H1 (cell line): Measurements from ENCODE around the gene HMCN1. TPM values are rescaled to one million over a fixed set of nuclear protein-coding genes. Genes with fewer than 3 reads are reported as not detected.

Experiments
- CTCF ChIA-PET: fragments of 300-600 bp; sonication (Branson Sonifier 250); formaldehyde crosslinking; loops from one replicate; lab custom pipeline; 2021; ENCODE audit not compliant: partially characterized antibody; lab: Charles Lee
- POLR2A ChIA-PET: fragments of 300-600 bp; sonication (Branson Sonifier 250); formaldehyde crosslinking; loops from one replicate; lab custom pipeline; 2021; ENCODE audit warnings: inconsistent platforms; ENCODE audit not compliant: partially characterized antibody; lab: Charles Lee
- DNase-seq, 2 experiments: peaks; one replicate each; pipeline versions ENCODE4 v3.0.0 to v3.0.0-alpha.2; 2010 to 2022; ENCODE audit warnings: low spot score in 2 of 2, low read depth in 1 of 2, mixed read lengths in 1 of 2
- FAIRE-seq: peaks from 2 replicates; lab custom pipeline; 2011; peaks lifted over from hg19 to GRCh38; lab: Jason Lieb, UNC
- H2AFZ ChIP-seq: 2 replicates; pipeline ENCODE4 v1.8.1; 2012; ENCODE audit warnings: low read length, inconsistent platforms
- H2AK5ac ChIP-seq: 2 replicates; pipeline ENCODE4 v1.6.1; 2013; ENCODE audit warnings: low read depth, low read length
- H2BK120ac ChIP-seq: replicated peaks from 2 replicates; pipeline ENCODE3; 2013; ENCODE audit warnings: low read depth, low read length, inconsistent platforms
- H2BK12ac ChIP-seq: 2 replicates; pipeline ENCODE4 v1.6.1; 2013; ENCODE audit warnings: low read depth, low read length
- H2BK15ac ChIP-seq: 2 replicates; pipeline ENCODE4 v1.6.1; 2013; ENCODE audit warnings: low read length
- H2BK20ac ChIP-seq: 2 replicates; pipeline ENCODE4 v1.6.1; 2013; ENCODE audit warnings: low read length
- H2BK5ac ChIP-seq: 2 replicates; pipeline ENCODE4 v1.6.1; 2013; ENCODE audit warnings: low read depth, low read length
- H3K14ac ChIP-seq: 2 replicates; pipeline ENCODE4 v1.6.1; 2013; ENCODE audit warnings: inconsistent platforms; ENCODE audit not compliant: insufficient read length
- H3K18ac ChIP-seq: 2 replicates; pipeline ENCODE4 v1.6.1; 2013; ENCODE audit warnings: low read length; ENCODE audit errors: extremely low read depth
- H3K23ac ChIP-seq: 2 replicates; pipeline ENCODE4 v1.6.1; 2013; ENCODE audit warnings: inconsistent platforms; ENCODE audit not compliant: insufficient read length
- H3K23me2 ChIP-seq: 2 replicates; pipeline ENCODE4 v1.6.1; 2013; ENCODE audit warnings: low read depth, low read length
- H3K27ac ChIP-seq: 2 replicates; pipeline ENCODE4 v1.6.1; 2011; ENCODE audit warnings: low read depth, low read length, inconsistent platforms
- H3K27me3 ChIP-seq, 4 experiments: replicated peaks in 1 of 4; 1 replicate in 1 of 4; 2 replicates in 3 of 4; pipeline versions ENCODE4 v1.6.1 to v1.8.1; 2011 to 2013; ENCODE audit warnings: low read length in 3 of 4, mild to moderate bottlenecking in 3 of 4, inconsistent platforms in 2 of 4, mixed read lengths in 2 of 4, moderate library complexity in 1 of 4; ENCODE audit not compliant: control insufficient read depth in 3 of 4, insufficient read depth in 3 of 4; ENCODE audit errors: extremely low read depth in 1 of 4
- H3K36me3 ChIP-seq, 4 experiments: 2 replicates each; pipeline versions ENCODE4 v1.6.1 to v1.8.1; 2011 to 2013; ENCODE audit warnings: mild to moderate bottlenecking in 4 of 4, low read length in 3 of 4, moderate library complexity in 2 of 4, control low read depth in 1 of 4, inconsistent platforms in 1 of 4; ENCODE audit not compliant: insufficient read depth in 4 of 4, control insufficient read depth in 2 of 4
- H3K4ac ChIP-seq: replicated peaks from 2 replicates; pipeline ENCODE3; 2013; ENCODE audit warnings: low read length, low read depth, mixed read lengths, inconsistent platforms; ENCODE audit not compliant: insufficient read length
- H3K4me1 ChIP-seq, 4 experiments: replicated peaks in 1 of 4; 1 replicate in 1 of 4; 2 replicates in 3 of 4; pipeline versions ENCODE4 v1.6.1 to v1.8.1; 2011 to 2013; ENCODE audit warnings: low read length in 3 of 4, inconsistent platforms in 2 of 4, mixed read lengths in 1 of 4; ENCODE audit not compliant: insufficient read depth in 4 of 4, control insufficient read depth in 3 of 4
- H3K4me2 ChIP-seq, 2 experiments: 2 replicates each; pipeline versions ENCODE4 v1.6.1 to v1.8.1; 2011 to 2013; ENCODE audit warnings: low read depth in 2 of 2, low read length in 2 of 2, control low read depth in 1 of 2, inconsistent platforms in 1 of 2, mild to moderate bottlenecking in 1 of 2; ENCODE audit not compliant: insufficient read depth in 1 of 2
- H3K4me3 ChIP-seq, 4 experiments: fragments of 200-600, 300-600 bp in 1 of 4; sonication (generic), shearing (Covaris generic), sonication (Bioruptor Twin) in 1 of 4; 2 replicates each; pipeline versions ENCODE4 v1.5.1 to v1.8.1; 2011 to 2016; ENCODE audit warnings: low read length in 4 of 4, low read depth in 3 of 4, control low read depth in 2 of 4, inconsistent platforms in 2 of 4, mild to moderate bottlenecking in 2 of 4, mixed read lengths in 1 of 4, moderate library complexity in 1 of 4; ENCODE audit not compliant: insufficient read depth in 2 of 4; ENCODE audit errors: extremely low read depth in 1 of 4
- H3K56ac ChIP-seq: replicated peaks from 2 replicates; pipeline ENCODE3; 2013; ENCODE audit warnings: low read depth, mild to moderate bottlenecking, mixed read lengths, low read length, inconsistent platforms; ENCODE audit not compliant: insufficient read length
- H3K79me1 ChIP-seq: 2 replicates; pipeline ENCODE4 v1.6.1; 2013; ENCODE audit warnings: low read depth, low read length, control low read depth
- H3K79me2 ChIP-seq, 2 experiments: 2 replicates each; pipeline versions ENCODE4 v1.6.1 to v1.8.1; 2012 to 2013; ENCODE audit warnings: low read length in 2 of 2, mild to moderate bottlenecking in 2 of 2, inconsistent platforms in 1 of 2; ENCODE audit not compliant: insufficient read depth in 2 of 2, control insufficient read depth in 1 of 2
- H3K9ac ChIP-seq, 4 experiments: replicated peaks in 1 of 4; 1 replicate in 1 of 4; 2 replicates in 3 of 4; pipeline versions ENCODE4 v1.6.1 to v1.8.1; 2011 to 2013; ENCODE audit warnings: low read depth in 3 of 4, low read length in 3 of 4, control low read depth in 2 of 4, mild to moderate bottlenecking in 2 of 4, moderate library complexity in 2 of 4, inconsistent platforms in 1 of 4; ENCODE audit errors: extremely low read depth in 1 of 4
- H3K9me3 ChIP-seq, 2 experiments: 2 replicates each; pipeline versions ENCODE4 v1.6.1 to v1.8.1; 2012 to 2013; ENCODE audit warnings: mild to moderate bottlenecking in 2 of 2, moderate library complexity in 2 of 2, control low read depth in 1 of 2, inconsistent platforms in 1 of 2, low read depth in 1 of 2, low read length in 1 of 2, mixed read lengths in 1 of 2; ENCODE audit not compliant: insufficient read depth in 2 of 2
- H4K20me1 ChIP-seq, 2 experiments: replicated peaks in 1 of 2; 2 replicates each; pipeline versions ENCODE3 to v1.8.1; 2011 to 2013; ENCODE audit warnings: inconsistent platforms in 2 of 2, low read length in 2 of 2, mild to moderate bottlenecking in 1 of 2; ENCODE audit not compliant: insufficient read depth in 2 of 2, control insufficient read depth in 1 of 2
- H4K5ac ChIP-seq: 2 replicates; pipeline ENCODE4 v1.6.1; 2013; ENCODE audit warnings: low read length, low read depth, mixed read lengths, inconsistent platforms; ENCODE audit not compliant: insufficient read length
- H4K8ac ChIP-seq: 2 replicates; pipeline ENCODE4 v1.8.0; 2013; ENCODE audit warnings: mild to moderate bottlenecking, moderate library complexity, low read length, inconsistent platforms; ENCODE audit not compliant: insufficient read depth; ENCODE audit errors: extremely low read depth
- H4K91ac ChIP-seq: replicated peaks from 2 replicates; pipeline ENCODE3; 2013; ENCODE audit warnings: low read length, mixed read lengths, inconsistent platforms; ENCODE audit not compliant: insufficient read length
- CBX5 ChIP-seq: fragments of 300-800, 300-1000 bp; sonication (generic); IDR thresholded peaks from 2 replicates; pipeline ENCODE4 v1.7.1; 2016; ENCODE audit warnings: antibody characterized with exemption, low read length, low read depth
- GTF2F1 ChIP-seq: IDR thresholded peaks from 2 replicates; pipeline ENCODE4 v1.6.1; 2012; ENCODE audit warnings: low read depth, low read length, improper control_type of control experiment, borderline replicate concordance
- KDM4A ChIP-seq: IDR thresholded peaks from one replicate; pipeline ENCODE4 v1.7.1; 2012; ENCODE audit warnings: low read depth, mild to moderate bottlenecking, moderate library complexity, low read length, inconsistent platforms; ENCODE audit not compliant: severe bottlenecking
- MAFK ChIP-seq: IDR thresholded peaks from 2 replicates; pipeline ENCODE4 v1.6.1; 2012; ENCODE audit warnings: low read depth, mild to moderate bottlenecking, improper control_type of control experiment, low read length
- PHF8 ChIP-seq: fragments of 200-600 bp; sonication (generic); conservative IDR thresholded peaks from 2 replicates; pipeline ENCODE4 v1.7.1; 2012; ENCODE audit warnings: low read depth, mild to moderate bottlenecking, inconsistent platforms, low read length, moderate library complexity
- RBBP5 ChIP-seq: IDR thresholded peaks from 2 replicates; pipeline ENCODE4 v1.7.1; 2012; ENCODE audit warnings: low read depth, mild to moderate bottlenecking, inconsistent platforms, low read length, moderate library complexity, borderline replicate concordance
- SUZ12 ChIP-seq: fragments of 200-600 bp; sonication (generic); IDR thresholded peaks from 2 replicates; pipeline ENCODE4 v1.6.1; 2012; ENCODE audit warnings: mild to moderate bottlenecking, inconsistent platforms, low read length, moderate library complexity, mixed read lengths
- WGBS, 2 experiments: shearing (Covaris generic) in 1 of 2; methylation state at CpG; one replicate each; pipeline versions ENCODE4 v1.1.6 to v1.1.7; 2013 to 2015; ENCODE audit warnings: low lambda C conversion rate in 2 of 2, mixed read lengths in 2 of 2, inconsistent platforms in 1 of 2, low coverage in 1 of 2, missing lambda C conversion rate in 1 of 2; ENCODE audit not compliant: insufficient replicate concordance in 2 of 2, insufficient coverage in 1 of 2, insufficient read length in 1 of 2; ENCODE audit errors: extremely low coverage in 1 of 2, missing lambda C conversion rate in 1 of 2; 5-methylcytosine and 5-hydroxymethylcytosine counted together
- polyA plus RNA-seq, 7 experiments: library from polyadenylated mRNA; depleted of rRNA in 3 of 7; stranded (reverse) in 5 of 7; unstranded in 2 of 7; fragments of >200 nt in 5 of 7; fragments of 200-250 nt in 2 of 7; gene quantifications; 1 replicate in 5 of 7; 2 replicates in 1 of 7; 4 replicates in 1 of 7; pipeline versions ENCODE4 v1.2.1 to v1.2.3, GENCODE V29; 2011 to 2013; ENCODE audit warnings: missing spikeins in 2 of 7, mixed read lengths in 2 of 7
- total RNA-seq: library from RNA; stranded (reverse); fragmentation: NEBNext Ultra II Directional; extraction: Animal tissue kit (Norgen Biotek cat#: 25700); gene quantifications from 2 replicates; pipeline ENCODE4 v1.2.1, GENCODE V29; 2021
- TF ChIP-seq, protein P1 (sequence below): IDR thresholded peaks from 2 replicates; pipeline ENCODE4 v1.6.1; 2012; ENCODE audit warnings: inconsistent platforms
- TF ChIP-seq, protein P2 (sequence below): IDR thresholded peaks from 2 replicates; pipeline ENCODE4 v1.6.1; 2012; ENCODE audit warnings: low read length, inconsistent platforms

The HMCN1 gene
- total and polyA plus RNA-seq, 2 of the 8 experiments (the other 6 are each of a cell fraction or from before 2014, with no cell fraction given) = 13.8 to 14.6 TPM

DNA sequence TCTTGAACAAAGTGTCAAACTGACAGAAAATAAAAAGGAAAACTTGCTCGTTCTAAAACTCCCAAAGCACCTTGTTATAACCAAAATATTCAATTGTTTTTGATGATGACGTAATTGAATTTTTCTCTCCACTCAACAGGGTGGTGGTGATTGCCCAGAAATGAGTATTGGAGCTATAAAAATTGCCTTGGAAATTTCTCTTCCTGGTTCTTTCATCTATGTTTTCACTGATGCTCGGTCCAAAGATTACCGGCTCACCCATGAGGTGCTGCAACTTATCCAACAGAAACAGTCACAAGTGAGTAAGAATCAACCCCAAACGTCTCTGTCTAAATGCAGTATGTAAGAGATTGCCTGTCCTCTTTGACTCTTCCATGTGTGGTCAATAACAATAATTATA lies 130.1 kb downstream of the HMCN1 start:
- H3K23me2 ChIP-seq = no peaks in the 10 kb centered on the region; the same call in 1 of the 2 replicates
- H4K8ac ChIP-seq = no peak overlapping the region
- H2AFZ ChIP-seq = no peak overlapping the region
- H2BK20ac ChIP-seq = no peak overlapping the region
- no peaks in the 10 kb centered on the region for H4K20me1 ChIP-seq
- no peak overlapping the region for H3K18ac ChIP-seq
- H2BK12ac ChIP-seq = no peak overlapping the region
- no peak overlapping the region for H4K5ac ChIP-seq
- no peak for DNase-seq
- no peak overlapping the region for H3K4me3 ChIP-seq
- H2AK5ac ChIP-seq = no peak overlapping the region
- POLR2A ChIA-PET = no interaction called here
- H2BK5ac ChIP-seq = no peak overlapping the region
- no peak overlapping the region for H3K23ac ChIP-seq
- H3K14ac ChIP-seq = no peak overlapping the region
- H3K36me3 ChIP-seq = no peaks in the 10 kb centered on the region
- H3K79me1 ChIP-seq = no peaks in the 10 kb centered on the region
- no peak overlapping the region for H3K4me2 ChIP-seq
- H2BK120ac ChIP-seq = no peak overlapping the region
- no peaks in the 10 kb centered on the region for H3K9me3 ChIP-seq
- no peak overlapping the region for H3K4ac ChIP-seq
- H3K79me2 ChIP-seq = no peaks in the 10 kb centered on the region
- no peak overlapping the region for H3K27ac ChIP-seq
- WGBS, 2 experiments = 91% methylated on average over 5 of the region's 5 CpGs; no CpG with 5 or more reads in 1 of the 2 experiments
- H2BK15ac ChIP-seq = no peak overlapping the region
- no peak overlapping the region for H4K91ac ChIP-seq
- H3K4me1 ChIP-seq = peaks cover 0 to 4% (median 1%) of the 10 kb centered on the region in 4 experiments; a peak in 1 of 7 replicates
- no peaks in the 10 kb centered on the region for H3K27me3 ChIP-seq
- CTCF ChIA-PET = interaction anchor here (2.6 kb wide), 1 partner anchor 22 kb away, joined by 10 read pairs; no protein-coding TSS in a partner anchor
- H3K9ac ChIP-seq = no peak overlapping the region
- H3K56ac ChIP-seq = no peak overlapping the region
- no peak for FAIRE-seq
- no peak for TF ChIP-seq MAFK
- TF ChIP-seq GTF2F1 = no peak
- TF ChIP-seq, protein P1, sequence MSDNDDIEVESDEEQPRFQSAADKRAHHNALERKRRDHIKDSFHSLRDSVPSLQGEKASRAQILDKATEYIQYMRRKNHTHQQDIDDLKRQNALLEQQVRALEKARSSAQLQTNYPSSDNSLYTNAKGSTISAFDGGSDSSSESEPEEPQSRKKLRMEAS = no peak
- no peak for TF ChIP-seq SUZ12
- TF ChIP-seq, protein P2, sequence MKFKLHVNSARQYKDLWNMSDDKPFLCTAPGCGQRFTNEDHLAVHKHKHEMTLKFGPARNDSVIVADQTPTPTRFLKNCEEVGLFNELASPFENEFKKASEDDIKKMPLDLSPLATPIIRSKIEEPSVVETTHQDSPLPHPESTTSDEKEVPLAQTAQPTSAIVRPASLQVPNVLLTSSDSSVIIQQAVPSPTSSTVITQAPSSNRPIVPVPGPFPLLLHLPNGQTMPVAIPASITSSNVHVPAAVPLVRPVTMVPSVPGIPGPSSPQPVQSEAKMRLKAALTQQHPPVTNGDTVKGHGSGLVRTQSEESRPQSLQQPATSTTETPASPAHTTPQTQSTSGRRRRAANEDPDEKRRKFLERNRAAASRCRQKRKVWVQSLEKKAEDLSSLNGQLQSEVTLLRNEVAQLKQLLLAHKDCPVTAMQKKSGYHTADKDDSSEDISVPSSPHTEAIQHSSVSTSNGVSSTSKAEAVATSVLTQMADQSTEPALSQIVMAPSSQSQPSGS = no peak
- no peak for TF ChIP-seq KDM4A
- TF ChIP-seq CBX5 = no peak
- no peak for TF ChIP-seq PHF8
- TF ChIP-seq RBBP5 = no peak
